OCI-LY7 (cell line): ENCODE results near the gene ISG15.
"Not testable (repeated sequence)": the region's sequence is repeated elsewhere in the genome, so short reads cannot be mapped to it uniquely, and the experiment has no call there.

Experiments
- CTCF ChIP-seq: fragments of 200-600 bp; sonication (generic); conservative IDR thresholded peaks from 2 replicates; pipeline ENCODE4 v1.5.1; 2014; ENCODE audit warnings: mild to moderate bottlenecking, antibody characterized with exemption, low read length, moderate library complexity, mixed read lengths
- EZH2phosphoT487 ChIP-seq: fragments of 200-600 bp; sonication (generic); IDR thresholded peaks from 2 replicates; pipeline ENCODE4 v1.6.1; 2018; ENCODE audit warnings: low read depth, borderline replicate concordance, mild to moderate bottlenecking, mixed run types, antibody characterized with exemption, low read length, moderate library complexity, mixed read lengths

GRCh38 chr1:1018321-1018685 lies 5.0 kb downstream of the ISG15 start:
- not testable (repeated sequence) for TF ChIP-seq CTCF, EZH2phosphoT487
